Activated T-helper 1 cell treated with anti-CD3 and anti-CD28 coated beads, Interleukin-12 subunit alpha, Interleukin-12 subunit beta, Interleukin-2, Interleukin-4 antibody, amounts not matched to agents 30 ng/mL and 10 ng/mL and 1 ng/mL, durations not matched to agents 14 hours and 24 hours and 36 hours (primary cell): Measurements from ENCODE around the gene AMPD2. TPM values are rescaled to one million over a fixed set of nuclear protein-coding genes. Genes with fewer than 3 reads are reported as not detected.
"Not testable (repeated sequence)": the region's sequence is repeated elsewhere in the genome, so short reads cannot be mapped to it uniquely, and the experiment has no call there.

Source experiments
- DNase-seq: peaks from one replicate; pipeline ENCODE4 v3.0.0; 2021; ENCODE audit warnings: low spot score
- H3K27ac Mint-ChIP-seq: one replicate; pipeline ENCODE4 v1.8.0; 2021; ENCODE audit warnings: mild to moderate bottlenecking, mixed read lengths
- H3K27me3 Mint-ChIP-seq: one replicate; pipeline ENCODE4 v1.8.0; 2022; ENCODE audit warnings: mild to moderate bottlenecking, moderate library complexity, mixed read lengths; ENCODE audit not compliant: insufficient read depth
- H3K36me3 Mint-ChIP-seq: one replicate; pipeline ENCODE4 v1.8.0; 2021; ENCODE audit warnings: low read depth, mixed read lengths
- H3K4me1 Mint-ChIP-seq: one replicate; pipeline ENCODE4 v1.8.0; 2021; ENCODE audit warnings: low read depth, mixed read lengths
- H3K4me3 Mint-ChIP-seq: one replicate; pipeline ENCODE4 v1.8.0; 2021; ENCODE audit warnings: mild to moderate bottlenecking, moderate library complexity, mixed read lengths
- H3K9me3 Mint-ChIP-seq: one replicate; pipeline ENCODE4 v1.8.0; 2021; ENCODE audit warnings: mixed read lengths
- intact Hi-C: fragments of 100-400 bp; cut with micrococcal nuclease; formaldehyde crosslinking; loops from one replicate; pipeline ENCODE4 v1.15.1; 2024
- total RNA-seq: library from RNA; stranded (reverse); gene quantifications from 2 replicates; pipeline ENCODE4 v1.2.3, GENCODE V29; 2022

The AMPD2 gene
- total RNA-seq, 1 donor from 2014 or later, result 92.4 TPM

- no peak for DNase-seq
- H3K27ac Mint-ChIP-seq, result no peak overlapping the region
These were observed 48.6 kb downstream of the AMPD2 start for GRCh38 chr1:109668123-109668775.

DNA sequence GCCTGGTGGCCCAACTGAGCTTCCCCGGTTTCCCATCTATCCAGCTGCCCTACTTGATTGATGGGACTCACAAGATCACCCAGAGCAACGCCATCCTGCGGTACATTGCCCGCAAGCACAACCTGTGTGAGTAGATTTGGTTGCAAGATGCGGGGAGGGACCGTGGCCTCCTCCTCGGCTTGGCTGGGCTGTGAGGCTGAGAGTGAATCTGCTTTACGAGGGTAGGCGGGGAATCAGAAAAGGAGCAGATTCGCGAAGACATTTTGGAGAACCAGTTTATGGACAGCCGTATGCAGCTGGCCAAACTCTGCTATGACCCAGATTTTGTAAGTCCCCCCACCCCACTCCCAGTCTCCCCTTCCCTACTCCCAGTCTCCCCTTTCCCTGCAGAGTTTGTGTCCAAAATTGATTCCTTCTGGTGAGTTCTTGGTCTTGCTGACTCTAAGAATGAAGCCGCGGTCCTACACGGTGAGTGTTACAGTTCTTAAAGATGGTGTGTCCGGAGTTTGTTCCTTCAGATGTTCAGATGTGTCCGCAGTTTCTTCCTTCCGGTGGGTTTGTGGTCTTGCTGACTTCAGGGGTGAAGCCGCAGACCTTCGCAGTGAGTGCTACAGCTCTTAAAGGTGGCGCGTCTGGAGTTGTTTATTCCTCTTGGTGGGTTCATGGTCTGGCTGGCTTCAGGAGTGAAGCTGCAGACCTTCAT, 49.8 kb downstream of the AMPD2 start:
- no peak for DNase-seq
- Mint-ChIP-seq H3K4me1 (peaks cover 16% of the 10 kb centered on the region), H3K9me3 (no peaks in the 10 kb centered on the region), H3K27me3 (no peaks in the 10 kb centered on the region), H3K36me3 (peaks cover 5% of the 10 kb centered on the region), H3K27ac (peak overlapping the region; percentile 79), H3K4me3 (peak overlapping the region; percentile 71)
- intact Hi-C loops, result loop anchor here (2.0 kb wide), 2 partner anchors 17 to 49 kb away; partner anchors contain the start of gene GSTM1

More at GRCh38 chr1:109668123-109668775, 48.6 kb downstream of the AMPD2 start:
- Mint-ChIP-seq H3K4me3 (peak overlapping the region; percentile 73), H3K9me3 (no peaks in the 10 kb centered on the region), H3K4me1 (peaks cover 16% of the 10 kb centered on the region), H3K36me3 (peaks cover 5% of the 10 kb centered on the region), H3K27me3 (no peaks in the 10 kb centered on the region)
- intact Hi-C loops, result loop anchor here (2.0 kb wide), 2 partner anchors 19 to 47 kb away; partner anchors contain the start of gene GSTM1

DNA sequence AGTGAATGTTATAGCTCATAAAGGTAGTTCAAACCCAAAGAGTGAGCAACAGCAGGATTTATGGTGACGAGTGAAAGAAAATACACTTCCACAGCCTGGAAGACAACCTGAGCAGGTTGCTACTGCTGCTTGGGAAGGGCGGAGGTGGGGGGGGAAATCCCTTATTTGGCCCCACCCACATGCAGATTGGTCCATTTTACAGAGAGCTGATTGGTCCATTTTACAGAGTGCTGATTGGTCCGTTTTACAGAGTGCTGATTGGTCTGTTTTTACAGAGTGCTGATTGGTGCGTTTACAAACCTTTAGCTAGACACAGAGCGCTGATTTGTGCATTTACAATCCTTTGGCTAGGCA, 50.3 kb downstream of the AMPD2 start:
- not testable (repeated sequence) for H3K9me3 Mint-ChIP-seq, H3K36me3 Mint-ChIP-seq, DNase-seq, H3K27me3 Mint-ChIP-seq
- intact Hi-C loops, result loop anchor here (2.0 kb wide), 2 partner anchors 17 to 49 kb away; partner anchors contain the start of gene GSTM1
- H3K4me3 Mint-ChIP-seq, result peak overlapping the region; percentile 71
- peak overlapping the region; percentile 79 for H3K27ac Mint-ChIP-seq
- H3K4me1 Mint-ChIP-seq, result peaks cover 16% of the 10 kb centered on the region

- no peak overlapping the region for H3K4me3 Mint-ChIP-seq
- no peak overlapping the region for H3K27ac Mint-ChIP-seq
- H3K27me3 Mint-ChIP-seq, result no peaks in the 10 kb centered on the region
- intact Hi-C loops, result no loop called here
- H3K4me1 Mint-ChIP-seq, result peaks cover 16% of the 10 kb centered on the region
- H3K36me3 Mint-ChIP-seq, result peaks cover 5% of the 10 kb centered on the region
- no peak for DNase-seq
- H3K9me3 Mint-ChIP-seq, result no peaks in the 10 kb centered on the region
These were observed 51.4 kb downstream of the AMPD2 start for GRCh38 chr1:109671067-109671466.

DNA sequence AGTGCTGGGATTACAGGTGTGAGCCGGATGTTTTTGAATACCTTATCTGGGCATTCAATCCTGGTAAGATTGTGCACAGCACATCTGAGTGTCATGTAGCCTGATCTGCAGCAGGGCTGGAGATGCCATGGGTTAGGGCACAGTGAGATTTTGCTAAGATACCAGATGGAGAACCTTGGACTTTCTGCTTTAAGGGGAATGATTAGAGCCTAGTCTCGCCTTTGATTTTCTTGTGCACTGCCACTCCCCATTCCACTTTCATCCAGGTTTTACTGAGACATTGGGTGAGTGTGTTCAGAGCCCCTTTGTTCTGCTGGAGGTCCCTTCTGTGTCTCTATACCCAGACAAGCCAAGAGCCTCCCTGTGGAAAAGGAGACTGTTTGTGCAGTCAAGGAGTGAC, 54.2 kb downstream of the AMPD2 start:
- H3K4me1 Mint-ChIP-seq, H3K27me3 Mint-ChIP-seq, H3K27ac Mint-ChIP-seq, intact Hi-C loops, H3K4me3 Mint-ChIP-seq, DNase-seq, H3K9me3 Mint-ChIP-seq, H3K36me3 Mint-ChIP-seq: not testable (repeated sequence)

GRCh38 chr1:109676683-109677381, 57.2 kb downstream of the AMPD2 start:
- H3K4me1 Mint-ChIP-seq, intact Hi-C loops, H3K36me3 Mint-ChIP-seq, H3K4me3 Mint-ChIP-seq, H3K27me3 Mint-ChIP-seq, H3K27ac Mint-ChIP-seq, H3K9me3 Mint-ChIP-seq, DNase-seq: not testable (repeated sequence)

GRCh38 chr1:109677459-109677858, 57.8 kb downstream of the AMPD2 start:
- Mint-ChIP-seq H3K4me1 (no peaks in the 10 kb centered on the region), H3K36me3 (no peaks in the 10 kb centered on the region), H3K27ac (no peak overlapping the region), H3K9me3 (no peaks in the 10 kb centered on the region), H3K4me3 (no peak overlapping the region), H3K27me3 (no peaks in the 10 kb centered on the region)
- intact Hi-C loops, result no loop called here
- no peak for DNase-seq

DNA sequence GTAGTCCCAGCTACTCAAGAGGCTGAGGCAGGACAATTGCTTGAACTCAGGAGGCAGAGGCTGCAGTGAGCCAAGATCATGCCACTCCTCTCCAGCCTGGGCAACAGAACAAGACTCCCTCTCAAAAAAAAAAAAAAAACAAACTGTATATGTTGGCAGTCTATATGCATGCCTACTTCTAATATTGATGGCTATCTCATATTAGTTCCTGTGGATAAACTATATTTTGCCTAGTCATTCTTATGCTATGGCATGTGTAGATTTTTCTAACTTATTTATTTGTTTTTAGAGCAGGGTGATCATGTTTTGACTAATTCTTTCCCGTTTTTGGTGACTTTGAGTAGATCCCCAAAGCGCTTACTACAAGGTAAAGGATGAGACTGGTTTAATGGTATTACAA, 59.0 kb downstream of the AMPD2 start:
- H3K27me3 Mint-ChIP-seq, H3K4me1 Mint-ChIP-seq, H3K27ac Mint-ChIP-seq, H3K9me3 Mint-ChIP-seq, H3K36me3 Mint-ChIP-seq, DNase-seq, intact Hi-C loops, H3K4me3 Mint-ChIP-seq: not testable (repeated sequence)

Other genes with a start within 250 kb of the AMPD2 start
- 1.4 and 1.5 TPM in 2 replicates for gene SORT1, start 221.9 kb upstream of the AMPD2 start, total RNA-seq
- gene PSMA5, start 193.4 kb upstream of the AMPD2 start, total RNA-seq, result 241 and 283 TPM in 2 replicates
- gene SYPL2, start 153.3 kb upstream of the AMPD2 start, total RNA-seq, result not detected in 2 replicates
- 17.4 and 18.0 TPM in 2 replicates for gene ATXN7L2, start 135.9 kb upstream of the AMPD2 start, total RNA-seq
- 12.6 and 13.4 TPM in 2 replicates for gene CYB561D1, start 125.7 kb upstream of the AMPD2 start, total RNA-seq
- 1.2 TPM in 2 replicates for gene AMIGO1, start 110.1 kb upstream of the AMPD2 start, total RNA-seq
- gene GPR61, start 80.0 kb upstream of the AMPD2 start, total RNA-seq, result not detected in 2 replicates
- 8.4 and 8.9 TPM in 2 replicates for gene GNAI3, start 71.2 kb upstream of the AMPD2 start, total RNA-seq
- gene GNAT2, start 221 bp upstream of the AMPD2 start, total RNA-seq, result 0.44 and 1.2 TPM in 2 replicates
- 6.5 and 8.9 TPM in 2 replicates for gene GSTM4, start 36.3 kb downstream of the AMPD2 start, total RNA-seq
- gene GSTM2, start 48.2 kb downstream of the AMPD2 start, total RNA-seq, result 19.0 and 19.2 TPM in 2 replicates
- 77.4 and 86.4 TPM in 2 replicates for gene GSTM1, start 68.0 kb downstream of the AMPD2 start, total RNA-seq
- 0.08 TPM in 1 of 2 replicates, not detected in the other for gene GSTM5, start 92.4 kb downstream of the AMPD2 start, total RNA-seq
- gene GSTM3, start 121.2 kb downstream of the AMPD2 start, total RNA-seq, result 10.1 and 11.0 TPM in 2 replicates
- gene EPS8L3, start 144.1 kb downstream of the AMPD2 start, total RNA-seq, result not detected in 2 replicates